ENCODE measurements around the gene NEUROG2.
"Not testable (repeated sequence)": the region's sequence is repeated elsewhere in the genome, so short reads cannot be mapped to it uniquely, and the experiment has no call there.

The NEUROG2 gene

GRCh38 chr4:112516066-112516470 lies at the start of gene NEUROG2:
NEUROG2 (minus strand) TSS chr4:112516180; CDS start chr4:112515475, 705 bp downstream.
- DNase-seq, result no peak

DNA sequence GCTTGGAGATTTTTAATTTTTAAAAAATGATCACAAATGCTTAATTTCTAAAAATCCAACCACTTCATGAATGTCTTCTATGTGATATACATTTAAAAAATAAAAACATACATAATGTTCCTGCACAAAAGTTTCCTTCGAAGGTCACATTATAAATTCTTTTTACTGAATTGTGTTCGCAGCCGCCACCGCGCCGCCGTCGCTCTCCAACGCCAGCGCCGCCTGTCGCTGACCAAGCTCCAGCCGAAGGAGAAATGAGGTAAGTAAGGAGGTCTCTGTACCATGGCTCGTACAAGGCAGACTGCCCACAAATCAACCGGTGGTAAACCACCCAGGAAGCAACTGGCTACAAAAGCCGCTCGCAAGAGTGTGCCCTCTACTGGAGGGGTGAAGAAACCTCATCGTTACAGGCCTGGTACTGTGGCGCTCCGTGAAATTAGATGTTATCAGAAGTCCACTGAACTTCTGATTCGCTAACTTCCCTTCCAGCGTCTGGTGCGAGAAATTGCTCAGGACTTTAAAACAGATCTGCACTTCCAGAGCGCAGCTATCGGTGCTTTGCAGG lies 48.8 kb upstream of the NEUROG2 start:
- no peak for DNase-seq

DNA sequence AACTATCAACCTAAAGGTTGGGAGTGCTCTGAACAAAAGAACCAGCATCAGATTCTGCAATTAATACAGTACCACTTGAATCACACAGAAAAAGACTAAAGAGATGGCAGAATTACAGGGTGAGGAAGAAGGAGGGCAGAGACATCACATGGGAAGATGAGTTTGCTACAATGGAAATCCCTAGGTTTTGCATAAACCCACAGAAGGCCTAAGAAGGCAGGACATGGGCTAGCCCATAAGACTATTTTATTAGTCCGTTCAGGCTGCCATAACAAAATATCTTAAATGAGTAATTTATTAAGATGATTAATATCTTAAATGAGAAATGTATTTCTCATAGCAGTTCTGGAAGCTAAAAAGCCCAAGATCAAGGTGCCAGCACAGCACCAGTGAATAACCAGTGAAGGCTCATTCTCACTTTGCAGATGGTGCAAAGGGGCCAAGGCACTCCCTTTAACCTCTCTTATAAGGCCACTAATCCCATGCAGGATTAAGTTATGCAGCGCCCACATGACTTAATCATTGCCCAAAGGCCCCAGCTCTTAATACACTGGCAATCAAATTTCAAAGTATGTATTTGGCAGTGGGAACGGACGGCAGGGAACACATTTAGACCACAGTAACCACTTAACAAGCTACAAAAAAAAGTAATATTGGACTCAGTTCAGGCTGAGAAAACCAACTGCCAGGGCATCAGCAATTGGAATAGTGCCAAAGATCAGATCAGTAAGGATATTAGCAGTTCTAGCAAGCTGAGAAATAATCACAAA lies 47.6 kb upstream of the NEUROG2 start:
- no peak for DNase-seq

DNA sequence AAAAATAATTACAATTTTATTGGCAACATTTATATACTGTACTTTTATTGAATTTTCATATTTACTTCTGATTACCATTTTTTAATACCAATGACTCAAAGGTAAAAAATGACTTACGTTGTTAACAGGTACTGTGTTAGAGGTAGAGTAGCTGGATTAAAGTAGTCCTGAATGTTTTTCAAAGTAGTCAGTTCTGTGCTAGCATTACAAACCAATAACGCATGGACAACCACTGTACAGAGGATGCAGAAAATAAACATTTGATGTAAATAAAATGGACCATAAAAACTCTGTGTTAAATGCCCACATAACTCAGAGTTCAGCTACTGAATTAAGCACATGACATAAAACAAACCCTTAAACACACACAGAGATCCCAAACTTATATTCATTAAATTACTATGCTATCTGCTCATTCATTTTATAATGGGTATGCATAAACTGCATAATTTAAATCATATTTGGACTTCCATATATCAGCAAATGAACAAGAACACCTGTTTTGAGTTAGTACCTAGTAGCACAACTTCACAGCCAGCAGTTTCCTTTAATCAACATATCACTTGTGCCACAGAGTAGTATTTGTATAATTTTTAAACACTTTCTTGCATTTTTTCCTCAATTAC lies 46.4 kb upstream of the NEUROG2 start:
- no peak for DNase-seq

DNA sequence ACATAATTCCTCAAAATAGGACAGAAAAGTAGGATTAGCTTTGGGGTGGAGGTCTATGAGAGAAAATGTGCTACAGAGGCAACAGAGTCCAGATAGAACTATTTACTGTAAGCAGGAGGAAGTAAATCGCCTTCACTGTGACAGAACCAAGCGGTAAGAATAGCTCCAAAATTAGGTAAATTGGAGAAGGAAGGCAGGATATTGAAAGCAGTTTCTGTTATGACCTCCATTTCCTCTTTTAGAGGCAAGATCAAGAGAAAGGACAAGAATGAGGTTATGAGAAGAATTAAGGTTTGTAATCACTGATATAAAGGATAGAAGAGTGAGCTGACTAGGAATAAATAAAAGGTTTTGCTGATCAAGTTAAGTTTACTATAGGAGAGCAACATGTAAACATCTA lies 44.1 kb upstream of the NEUROG2 start:
- no peak for DNase-seq

DNA sequence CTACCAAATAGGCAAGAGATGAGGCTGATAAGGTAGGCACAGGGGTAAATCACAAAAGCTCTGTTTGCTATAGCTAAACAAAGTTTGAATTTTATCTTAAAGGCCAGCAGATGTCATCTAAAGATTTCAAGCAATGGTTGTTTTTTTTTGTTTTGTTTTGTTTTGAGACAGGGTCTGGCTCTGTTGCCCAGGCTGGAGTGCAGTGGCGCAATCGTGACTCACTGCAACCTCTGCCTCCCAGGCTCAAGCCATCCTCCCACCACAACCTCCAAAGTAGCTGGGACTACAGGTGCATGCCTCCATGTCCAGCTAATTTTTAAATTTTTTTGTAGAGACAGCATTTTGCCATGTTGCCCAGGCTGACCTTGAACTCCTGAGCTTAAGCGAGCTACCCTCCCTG lies 43.1 kb upstream of the NEUROG2 start:
- no peak for DNase-seq

DNA sequence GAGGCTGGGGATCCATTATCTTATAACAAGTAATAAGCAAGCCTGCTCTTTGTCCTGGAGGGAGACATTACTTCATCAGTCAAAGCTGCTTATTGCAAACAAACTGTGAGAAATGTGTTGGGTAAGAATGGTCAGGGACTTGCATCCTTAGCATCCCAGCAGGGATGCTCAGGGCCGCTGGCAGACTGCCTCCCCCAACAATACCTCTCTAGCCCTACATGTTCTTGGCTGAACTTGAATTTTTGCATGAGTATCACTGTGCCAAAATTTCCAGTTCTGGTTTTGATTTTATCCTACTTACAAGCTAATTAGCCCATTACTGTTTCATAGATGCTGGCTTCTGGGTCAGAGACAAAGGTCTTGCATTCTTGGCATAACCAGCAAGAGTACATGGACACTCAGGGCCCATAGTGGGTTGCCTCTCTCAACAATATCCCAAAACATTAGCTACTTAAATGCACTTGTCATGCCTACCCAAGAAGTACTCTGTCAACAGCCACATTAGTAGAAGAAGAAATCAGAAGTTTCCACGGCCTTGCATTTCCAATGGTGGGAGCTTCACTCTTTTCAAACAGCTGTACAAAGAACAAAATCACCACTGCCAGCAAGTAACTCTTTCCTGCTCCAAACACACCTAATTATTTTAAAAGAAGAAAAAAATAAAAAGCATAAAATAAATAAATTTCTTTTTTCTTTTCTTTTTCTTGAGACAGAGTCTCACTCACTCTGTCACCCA lies 41.9 kb upstream of the NEUROG2 start:
- DNase-seq, result no peak

GRCh38 chr4:112554271-112554670 lies 38.3 kb upstream of the NEUROG2 start:
- not testable (repeated sequence) for DNase-seq

DNA sequence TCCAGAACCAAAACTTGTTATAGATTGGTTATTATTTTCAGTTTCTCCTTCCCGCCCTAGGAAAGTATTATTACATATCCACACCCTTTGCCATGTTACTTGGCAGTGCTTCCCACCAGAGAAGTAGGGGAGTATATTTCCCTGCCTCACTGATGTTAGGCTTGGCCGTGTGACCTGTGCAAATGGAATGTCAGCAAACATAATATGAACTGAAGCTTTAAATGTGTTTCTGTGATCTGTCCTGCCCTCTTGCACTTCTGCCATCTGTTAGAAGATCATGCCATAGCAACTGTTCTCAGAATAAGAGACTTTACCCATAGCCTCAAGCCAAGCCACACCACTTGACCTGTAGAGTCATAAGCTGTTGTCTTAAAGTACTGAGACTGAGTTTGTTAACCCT lies 36.7 kb upstream of the NEUROG2 start:
- peak; percentile 62 for DNase-seq

DNA sequence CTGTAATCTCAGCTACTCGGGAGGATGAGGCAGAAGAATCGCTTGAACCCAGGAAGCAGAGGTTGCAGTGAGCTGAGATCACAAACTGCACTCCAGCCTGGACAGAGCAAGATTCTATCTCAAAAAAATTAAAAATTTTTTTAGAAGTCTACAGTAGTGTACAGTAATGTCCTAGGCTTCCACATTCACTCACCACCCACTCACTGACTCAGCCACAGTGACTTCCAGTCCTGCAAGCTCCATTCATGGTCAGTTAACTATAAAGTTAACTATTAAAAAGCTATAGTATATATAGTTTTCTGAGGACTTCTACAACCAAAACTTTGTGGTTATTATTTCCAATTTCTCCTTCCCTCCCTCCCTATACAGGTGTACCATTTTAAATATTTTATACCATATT lies 34.7 kb upstream of the NEUROG2 start:
- DNase-seq, result peak; percentile 55

GRCh38 chr4:112546476-112546875 lies 30.5 kb upstream of the NEUROG2 start:
- DNase-seq, result no peak

GRCh38 chr4:112545346-112545745 lies 29.4 kb upstream of the NEUROG2 start:
- no peak for DNase-seq

DNA sequence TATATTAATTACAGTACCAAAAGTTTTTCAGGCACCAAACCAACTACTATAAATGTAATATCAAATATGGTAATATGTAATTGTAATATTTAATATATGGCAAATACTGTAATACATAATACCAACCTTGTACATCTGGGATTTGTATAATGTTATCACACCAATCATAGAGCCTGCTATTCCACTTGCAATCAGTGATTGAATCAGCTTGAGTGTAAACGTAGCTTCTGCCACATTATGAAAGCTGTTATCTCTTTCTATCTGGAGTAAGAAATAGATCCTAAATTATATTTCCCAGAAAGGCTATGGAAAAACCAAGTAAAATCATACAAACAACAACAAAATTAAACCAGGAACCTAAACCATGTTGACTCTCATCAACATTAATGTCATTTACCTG lies 24.7 kb upstream of the NEUROG2 start:
- no peak for DNase-seq

DNA sequence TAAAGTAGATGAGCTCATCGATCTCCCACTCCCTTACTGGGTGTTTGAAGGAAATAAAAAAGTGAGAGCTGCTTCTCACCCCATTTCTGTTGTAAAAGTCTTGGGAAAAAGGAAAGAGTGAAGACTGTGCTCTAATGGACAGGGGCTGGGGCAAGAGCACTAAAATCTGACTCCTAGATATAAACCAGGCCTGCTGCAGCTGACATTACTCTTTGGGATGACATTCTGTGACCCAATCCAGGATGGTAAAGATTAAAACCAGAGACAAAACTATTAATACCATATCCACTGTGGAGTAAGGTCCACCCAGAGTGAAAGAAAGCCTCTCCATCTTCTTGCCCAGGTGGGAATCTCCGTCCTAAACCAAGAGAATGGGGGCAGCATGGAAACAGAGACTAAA lies 20.1 kb upstream of the NEUROG2 start:
- DNase-seq, result no peak

DNA sequence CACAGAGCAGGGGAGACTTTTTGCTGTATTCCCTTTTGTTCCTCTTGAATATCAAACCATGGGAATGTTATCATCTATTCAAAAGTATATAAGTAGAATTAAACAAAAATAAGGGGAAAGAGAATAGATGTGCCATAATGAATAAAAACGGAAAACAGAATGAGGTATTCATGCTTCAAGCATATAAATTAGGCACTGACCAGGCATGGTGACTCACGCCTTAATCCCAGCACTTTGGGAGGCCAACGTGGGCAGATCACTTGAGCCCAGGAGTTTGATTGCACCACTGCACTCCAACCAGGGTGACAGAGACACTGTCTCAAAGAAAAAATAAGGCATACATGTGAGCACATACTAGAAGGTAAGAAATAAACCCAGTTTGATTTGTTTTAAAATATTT lies 16.3 kb upstream of the NEUROG2 start:
- no peak for DNase-seq

DNA sequence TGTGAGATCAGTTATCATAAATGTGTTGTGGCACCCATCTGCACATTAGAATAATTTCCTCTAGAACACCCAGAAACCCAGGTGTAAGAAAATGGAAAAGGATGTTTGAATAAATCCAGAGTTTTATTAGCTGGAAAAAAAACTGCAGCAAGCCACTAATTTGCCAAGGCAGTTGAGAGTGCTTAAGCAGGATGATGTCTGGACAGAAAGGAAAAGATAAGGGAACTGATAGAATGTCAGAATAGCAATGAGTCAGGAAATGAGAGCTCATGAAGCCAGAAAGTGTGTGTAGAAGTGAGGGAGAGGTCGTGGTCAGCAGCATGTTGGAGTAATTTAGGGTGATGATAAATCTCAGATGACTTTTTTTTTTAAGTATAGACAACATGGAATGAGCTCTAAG lies 15.2 kb upstream of the NEUROG2 start:
- no peak for DNase-seq

GRCh38 chr4:112526061-112526460 lies 10.1 kb upstream of the NEUROG2 start:
- peak; percentile 42 for DNase-seq

GRCh38 chr4:112523764-112524505 lies 8.0 kb upstream of the NEUROG2 start:
- DNase-seq, result peak; percentile 32

DNA sequence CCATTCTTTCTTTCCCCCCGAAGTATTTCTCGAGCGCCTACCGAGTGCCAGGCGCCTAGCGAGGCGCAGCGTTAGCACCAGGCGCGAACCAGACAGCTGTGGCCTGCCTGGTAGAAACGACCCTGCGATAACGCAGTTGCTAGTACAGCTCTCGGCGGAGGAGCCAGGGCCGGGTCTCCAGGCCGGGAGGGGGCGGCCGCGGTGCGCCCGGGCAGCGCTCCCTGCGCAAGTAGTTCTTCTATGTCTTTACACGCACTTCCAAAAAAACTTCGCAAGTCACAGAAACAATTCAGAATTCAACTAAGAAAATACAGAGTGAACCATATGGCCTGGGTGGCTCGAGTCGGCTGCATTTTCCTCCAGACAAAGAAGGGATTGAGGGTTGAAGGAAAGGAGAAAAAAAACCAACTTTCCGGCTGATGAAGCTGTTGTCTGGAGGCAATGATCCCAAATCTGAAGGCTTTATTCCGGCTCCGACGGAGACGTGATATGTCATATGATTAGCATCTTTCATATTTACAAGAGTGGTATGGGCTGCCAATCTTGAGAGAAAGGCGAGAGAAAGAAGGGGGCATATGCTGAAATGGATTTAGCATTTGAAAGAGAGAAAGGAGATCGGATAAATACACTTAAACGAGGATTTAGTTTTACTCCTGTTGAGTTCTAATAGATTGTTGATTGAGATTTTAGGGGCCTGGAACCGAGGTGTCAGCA lies 7.2 kb upstream of the NEUROG2 start:
- peak; percentile 49 for DNase-seq

DNA sequence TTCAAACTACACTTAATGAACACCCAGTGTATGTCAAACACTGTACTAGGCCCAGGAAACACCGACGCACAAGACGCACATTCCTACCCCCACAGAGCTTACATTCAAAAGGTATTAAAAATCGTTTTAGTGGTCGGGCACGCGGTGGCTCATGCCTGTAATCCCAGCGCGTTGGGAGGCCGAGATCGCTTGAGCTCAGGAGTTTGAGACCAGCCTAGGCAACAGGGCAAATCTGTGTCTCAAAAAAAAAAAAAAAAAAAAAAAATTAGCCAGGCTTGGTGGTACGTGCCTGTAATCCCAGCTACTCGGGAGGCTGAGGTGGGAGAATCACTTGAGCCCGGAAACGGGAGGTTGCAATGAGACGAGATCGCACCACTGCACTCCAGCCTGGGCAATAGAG lies 6.5 kb upstream of the NEUROG2 start:
- not testable (repeated sequence) for DNase-seq

DNA sequence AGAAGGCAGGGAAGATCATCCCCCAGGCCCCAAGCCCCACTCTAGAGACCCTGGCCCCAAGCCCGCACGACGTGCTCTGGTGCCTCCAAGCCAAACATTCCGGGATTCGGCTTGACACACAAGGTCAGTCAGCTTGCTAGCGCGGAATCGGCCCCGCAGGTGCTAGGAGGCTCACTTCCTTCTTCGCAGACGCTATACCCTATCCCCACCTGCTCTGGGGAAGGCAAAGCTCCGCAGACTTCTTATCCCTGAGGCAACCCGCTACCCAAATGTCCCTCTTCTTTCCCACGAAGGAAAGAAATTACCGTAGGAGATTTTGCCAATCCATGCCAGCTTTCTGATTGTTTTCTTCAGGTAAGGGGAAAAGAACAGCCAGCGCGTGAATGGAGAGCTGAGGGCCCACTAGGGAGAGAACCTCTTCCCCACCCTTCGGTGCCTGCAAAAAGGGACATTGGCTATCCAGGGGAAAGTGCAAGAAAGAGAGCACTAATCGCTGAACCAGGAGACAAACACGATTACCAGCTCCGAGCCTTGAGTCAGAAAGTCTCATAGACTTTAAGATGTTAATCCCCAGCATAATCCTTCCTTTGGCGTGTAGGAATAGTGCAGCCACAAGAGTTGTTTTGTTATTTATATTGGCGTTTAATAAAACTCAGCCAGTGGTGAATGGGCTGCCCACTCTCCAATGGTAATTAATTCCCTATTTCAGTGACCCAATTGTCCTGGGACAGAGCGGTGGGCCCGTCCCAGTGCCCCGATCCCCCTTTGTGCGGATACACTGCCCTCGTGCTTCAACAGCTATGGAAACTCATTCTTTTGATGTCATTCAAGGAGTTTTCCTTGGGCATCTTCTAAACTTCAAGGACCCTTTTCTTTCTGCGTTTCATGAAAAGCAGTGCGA lies 5.4 kb upstream of the NEUROG2 start:
- DNase-seq, result no peak
